GM12892 (cell line): ENCODE results near the gene HTRA1.

Experiments
- POLR2A ChIP-seq: IDR thresholded peaks from 2 replicates; pipeline ENCODE4 v1.6.1; 2011; ENCODE audit warnings: low read depth, low read length, control low read depth
- POLR2AphosphoS5 ChIP-seq: IDR thresholded peaks from 2 replicates; pipeline ENCODE4 v1.6.1; 2011; ENCODE audit warnings: low read depth, low read length, control low read depth
- TAF1 ChIP-seq: IDR thresholded peaks from 2 replicates; pipeline ENCODE4 v1.6.1; 2011; ENCODE audit warnings: low read depth, mild to moderate bottlenecking, control low read depth, low read length, borderline replicate concordance

- TF ChIP-seq TAF1 (no peak), POLR2A (no peak), POLR2AphosphoS5 (no peak)
Observed at GRCh38 chr10:122519873-122520272, 58.5 kb downstream of the HTRA1 start.
